Karpas-422 (cell line): Measurements from ENCODE around the gene CREB3L4. TPM values are rescaled to one million over a fixed set of nuclear protein-coding genes. Genes with fewer than 3 reads are reported as not detected.
"Not testable (repeated sequence)": the region's sequence is repeated elsewhere in the genome, so short reads cannot be mapped to it uniquely, and the experiment has no call there.

ENCODE experiments used
- DNase-seq: peaks from one replicate; pipeline ENCODE4 v3.0.0-alpha.2; 2015
- H2AFZ ChIP-seq: fragments of 200-600 bp; sonication (generic); 2 replicates; pipeline ENCODE4 v1.6.1; 2014; ENCODE audit warnings: antibody characterized with exemption, low read length, mixed read lengths
- H3K27ac ChIP-seq: fragments of 200-600 bp; sonication (generic); 2 replicates; pipeline ENCODE4 v1.5.1; 2014; ENCODE audit warnings: mild to moderate bottlenecking, low read length, moderate library complexity
- H3K27me3 ChIP-seq: fragments of 200-600 bp; sonication (generic); 2 replicates; pipeline ENCODE4 v1.6.1; 2014; ENCODE audit warnings: low read length, mixed read lengths
- H3K36me3 ChIP-seq: fragments of 200-600 bp; sonication (generic); 2 replicates; pipeline ENCODE4 v1.6.1; 2014; ENCODE audit warnings: low read length, mixed read lengths; ENCODE audit not compliant: insufficient read depth
- H3K4me1 ChIP-seq: fragments of 200-600 bp; sonication (generic); 2 replicates; pipeline ENCODE4 v1.6.1; 2014; ENCODE audit warnings: mild to moderate bottlenecking, low read length, mixed read lengths
- H3K4me2 ChIP-seq: fragments of 200-600 bp; sonication (generic); 2 replicates; pipeline ENCODE4 v1.6.1; 2014; ENCODE audit warnings: low read length, low read depth, mild to moderate bottlenecking; ENCODE audit not compliant: poor library complexity, severe bottlenecking
- H3K4me3 ChIP-seq: fragments of 200-600 bp; sonication (generic); 2 replicates; pipeline ENCODE4 v1.5.1; 2014; ENCODE audit warnings: mild to moderate bottlenecking, antibody characterized with exemption, low read length, mixed read lengths
- H3K79me2 ChIP-seq: fragments of 200-600 bp; sonication (generic); 2 replicates; pipeline ENCODE4 v1.6.1; 2014; ENCODE audit warnings: mild to moderate bottlenecking, low read length, mixed read lengths
- H3K9ac ChIP-seq: fragments of 200-600 bp; sonication (generic); 2 replicates; pipeline ENCODE4 v1.6.0; 2014; ENCODE audit warnings: low read length
- H3K9me2 ChIP-seq: fragments of 200-600 bp; sonication (generic), shearing (Covaris generic); replicated peaks from 2 replicates; pipeline ENCODE4 v1.6.0; 2014; ENCODE audit warnings: mild to moderate bottlenecking, low read length, moderate library complexity; ENCODE audit not compliant: insufficient read depth
- H3K9me3 ChIP-seq: fragments of 300-700, 200-600 bp; sonication (generic); 2 replicates; pipeline ENCODE4 v1.6.1; 2014; ENCODE audit warnings: low read length, mixed read lengths
- H4K20me1 ChIP-seq: fragments of 200-600 bp; sonication (generic); 2 replicates; pipeline ENCODE4 v1.6.1; 2014; ENCODE audit warnings: mild to moderate bottlenecking, antibody characterized with exemption, low read length, low read depth; ENCODE audit not compliant: insufficient read depth
- small RNA-seq: library from RNA; depleted of rRNA; stranded (forward); fragments of <200 nt; gene quantifications from one replicate; pipeline ENCODE3, GENCODE V24; 2014
- total RNA-seq: library from RNA; depleted of rRNA; stranded (reverse); fragments of >200 nt; shearing (Covaris generic); gene quantifications from 2 replicates; pipeline ENCODE4 v1.2.3, GENCODE V29; 2014; ENCODE audit warnings: low replicate concordance; rRNA removed

The CREB3L4 gene
- total RNA-seq, 1 experiment from 2014 or later, result 22.2 TPM

DNA sequence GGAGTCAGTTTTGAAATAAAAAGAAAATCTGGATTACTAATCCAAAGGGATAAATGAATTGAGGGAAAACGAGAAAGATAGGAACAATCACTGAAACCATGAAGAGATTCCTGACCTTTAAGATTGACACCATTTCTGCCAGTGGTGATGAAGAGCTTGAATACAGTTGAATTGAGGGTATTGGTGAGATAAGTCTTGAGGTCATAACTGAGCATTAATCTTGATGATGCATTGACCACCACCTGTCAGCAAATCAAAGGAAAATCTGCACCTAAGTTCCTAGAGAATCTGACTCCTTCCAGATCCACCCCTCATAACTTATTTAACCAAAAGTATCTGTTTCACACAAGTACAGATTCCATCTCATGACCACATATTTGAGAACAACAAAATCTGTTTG, 44.4 kb downstream of the CREB3L4 start:
- H3K36me3 ChIP-seq, result no peaks in the 10 kb centered on the region
- H3K9me3 ChIP-seq, result no peaks in the 10 kb centered on the region
- no peak overlapping the region for H3K4me3 ChIP-seq
- H3K27me3 ChIP-seq, result no peaks in the 10 kb centered on the region
- no peak overlapping the region for H2AFZ ChIP-seq
- H3K9ac ChIP-seq, result no peak overlapping the region
- DNase-seq, result no peak
- H3K79me2 ChIP-seq, result no peaks in the 10 kb centered on the region
- no peak overlapping the region for H3K4me2 ChIP-seq
- no peaks in the 10 kb centered on the region for H3K9me2 ChIP-seq
- no peak overlapping the region for H3K27ac ChIP-seq
- H3K4me1 ChIP-seq, result no peaks in the 10 kb centered on the region
- H4K20me1 ChIP-seq, result no peaks in the 10 kb centered on the region

GRCh38 chr1:154012543-154012942, 44.8 kb downstream of the CREB3L4 start:
- not testable (repeated sequence) for H3K4me2 ChIP-seq, H3K4me1 ChIP-seq, H3K27ac ChIP-seq, H2AFZ ChIP-seq, H3K36me3 ChIP-seq, H4K20me1 ChIP-seq, DNase-seq, H3K9ac ChIP-seq, H3K79me2 ChIP-seq, H3K27me3 ChIP-seq, H3K4me3 ChIP-seq, H3K9me3 ChIP-seq, H3K9me2 ChIP-seq

DNA sequence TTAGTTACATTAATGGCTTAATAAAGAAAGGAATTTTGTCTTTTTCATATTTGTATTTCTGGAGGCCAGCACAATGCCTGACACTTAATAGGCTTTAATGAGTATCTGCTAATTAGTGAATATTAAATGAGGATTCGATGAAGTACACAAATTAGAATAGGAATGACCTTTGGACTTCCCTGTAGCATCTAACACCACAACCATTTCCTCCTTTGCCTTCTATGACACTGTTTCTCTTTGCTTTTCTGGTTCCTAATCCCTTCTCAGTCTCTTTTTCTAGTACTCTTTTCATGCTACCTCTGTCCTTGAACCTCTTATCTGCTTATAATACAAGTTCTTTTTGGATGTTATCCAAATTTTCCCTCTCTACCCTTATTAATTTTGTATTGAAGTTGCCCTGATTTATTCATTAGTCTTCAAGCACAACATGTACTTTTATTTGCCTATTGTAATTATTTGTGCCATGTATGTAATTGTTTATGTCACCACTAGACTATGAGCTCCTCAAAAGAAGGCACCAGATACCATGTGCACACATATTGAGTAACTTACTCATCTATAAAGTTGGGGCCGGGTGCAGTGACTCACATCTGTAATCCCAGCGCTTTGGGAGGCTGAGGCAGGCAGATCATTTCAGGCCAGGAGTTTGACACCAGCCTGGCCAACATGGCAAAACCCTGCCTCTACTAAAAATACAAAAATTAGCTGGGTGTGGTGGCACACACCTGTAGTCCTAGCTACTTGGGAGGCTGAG, 46.6 kb downstream of the CREB3L4 start:
- no peak overlapping the region for H3K9ac ChIP-seq
- H3K9me2 ChIP-seq, result no peaks in the 10 kb centered on the region
- H3K9me3 ChIP-seq, result no peaks in the 10 kb centered on the region
- no peak overlapping the region for H3K4me3 ChIP-seq
- H3K27me3 ChIP-seq, result no peaks in the 10 kb centered on the region
- no peak overlapping the region for H3K4me2 ChIP-seq
- no peaks in the 10 kb centered on the region for H3K36me3 ChIP-seq
- no peak overlapping the region for H3K27ac ChIP-seq
- no peak overlapping the region for H2AFZ ChIP-seq
- no peaks in the 10 kb centered on the region for H3K79me2 ChIP-seq
- no peaks in the 10 kb centered on the region for H4K20me1 ChIP-seq
- no peaks in the 10 kb centered on the region for H3K4me1 ChIP-seq
- DNase-seq, result no peak

DNA sequence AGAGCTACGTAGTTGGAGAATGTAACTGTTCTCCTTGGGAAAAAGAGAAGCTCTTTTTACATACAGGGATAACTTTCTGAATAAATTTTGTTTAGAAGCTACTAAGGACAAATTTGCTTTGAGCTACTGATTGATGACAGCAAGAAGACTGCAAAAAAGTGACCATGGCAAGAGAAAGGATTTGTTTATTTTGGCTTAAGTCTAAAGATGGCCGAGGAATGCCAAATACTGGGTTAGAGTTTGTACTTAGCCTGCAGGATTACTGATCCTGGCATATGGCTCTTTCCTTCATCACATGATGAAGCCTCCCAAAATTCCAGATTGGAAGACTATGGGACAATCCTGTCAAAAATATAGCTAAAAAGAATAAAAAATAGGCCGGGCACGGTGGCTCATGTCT, 51.6 kb downstream of the CREB3L4 start:
- Histone ChIP-seq H3K79me2 (no peaks in the 10 kb centered on the region), H3K4me2 (no peak overlapping the region), H3K4me1 (no peaks in the 10 kb centered on the region), H3K36me3 (no peaks in the 10 kb centered on the region), H3K4me3 (no peak overlapping the region), H3K9ac (no peak overlapping the region), H4K20me1 (no peaks in the 10 kb centered on the region), H3K9me3 (no peaks in the 10 kb centered on the region), H3K27me3 (no peaks in the 10 kb centered on the region), H3K9me2 (no peaks in the 10 kb centered on the region), H3K27ac (no peak overlapping the region), H2AFZ (no peak overlapping the region)
- no peak for DNase-seq

- Histone ChIP-seq H3K9me3 (no peaks in the 10 kb centered on the region), H3K9ac (no peak overlapping the region), H3K36me3 (no peaks in the 10 kb centered on the region), H3K4me3 (no peak overlapping the region), H3K27ac (no peak overlapping the region), H3K9me2 (no peaks in the 10 kb centered on the region), H3K4me1 (no peaks in the 10 kb centered on the region), H2AFZ (no peak overlapping the region), H3K4me2 (no peak overlapping the region), H3K27me3 (no peaks in the 10 kb centered on the region), H4K20me1 (no peaks in the 10 kb centered on the region), H3K79me2 (no peaks in the 10 kb centered on the region)
- no peak for DNase-seq
Observed at GRCh38 chr1:154019940-154020339, 52.2 kb downstream of the CREB3L4 start.

Small RNA genes lying within 50 kb of the gene (small RNA-seq; reads per million reads assigned to genes)
- not detected for gene MIR6737

Other genes starting within 250 kb of the CREB3L4 start
- 36.3 and 65.4 TPM in 2 replicates for gene INTS3, start 239.9 kb upstream of the CREB3L4 start, total RNA-seq
- gene SLC27A3, start 192.5 kb upstream of the CREB3L4 start, total RNA-seq, result 4.4 and 18.1 TPM in 2 replicates
- 12.0 and 21.8 TPM in 2 replicates for gene GATAD2B, start 44.9 kb upstream of the CREB3L4 start, total RNA-seq
- 39.6 and 65.2 TPM in 2 replicates for gene DENND4B, start 21.2 kb upstream of the CREB3L4 start, total RNA-seq
- gene CRTC2, start 9.3 kb upstream of the CREB3L4 start, total RNA-seq, result 27.9 and 28.3 TPM in 2 replicates
- gene SLC39A1, start 4.4 kb upstream of the CREB3L4 start, total RNA-seq, result 27.1 and 59.5 TPM in 2 replicates
- 314 and 343 TPM in 2 replicates for gene JTB, start 9.8 kb downstream of the CREB3L4 start, total RNA-seq
- 5.8 and 8.9 TPM in 2 replicates for gene RAB13, start 18.4 kb downstream of the CREB3L4 start, total RNA-seq
- 5,228 and 8,421 TPM in 2 replicates for gene RPS27, start 22.9 kb downstream of the CREB3L4 start, total RNA-seq
- gene NUP210L, start 187.2 kb downstream of the CREB3L4 start, total RNA-seq, result not detected in 2 replicates
- 257 and 258 TPM in 2 replicates for gene TPM3, start 224.2 kb downstream of the CREB3L4 start, total RNA-seq
- not detected in 2 replicates for gene CFAP141, start 238.4 kb downstream of the CREB3L4 start, total RNA-seq